NCI-H69 (cell line): ENCODE measurements around the gene PDE3A.
"Not testable (repeated sequence)": the region's sequence is repeated elsewhere in the genome, so short reads cannot be mapped to it uniquely, and the experiment has no call there.

Source experiments
- DNase-seq: peaks from one replicate; lab custom pipeline; 2025; lab: John Stamatoyannopoulos, UW

Gene PDE3A

DNA sequence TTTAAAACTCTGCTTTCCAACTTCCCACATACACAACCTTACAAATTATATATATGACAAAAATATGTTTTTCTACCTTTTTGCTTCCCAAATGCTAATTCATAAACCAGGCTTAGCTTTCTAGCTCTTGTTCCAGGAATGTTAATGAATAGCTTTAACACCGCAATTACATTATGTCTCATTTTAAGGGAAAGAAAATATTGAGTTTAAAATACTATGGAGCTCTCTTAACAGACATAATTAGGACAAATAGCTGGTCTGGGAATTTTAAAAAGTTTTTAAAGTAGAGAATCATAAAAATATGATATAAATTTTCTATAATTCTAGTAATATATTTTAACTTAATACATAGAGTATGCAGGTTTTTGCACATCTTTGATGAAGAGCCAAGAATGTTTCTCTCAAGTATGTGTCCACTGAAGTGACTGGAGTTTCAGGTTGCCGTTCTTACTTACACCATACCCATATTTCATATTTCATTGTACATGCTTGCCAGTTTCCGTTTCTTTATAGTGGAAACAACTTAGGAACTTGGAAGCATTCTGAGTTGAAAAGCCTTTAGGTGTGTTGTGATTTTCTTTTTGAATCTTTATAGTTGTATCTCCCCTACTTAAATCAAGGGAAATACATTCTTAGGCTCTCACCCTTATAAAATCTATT lies 236.2 kb downstream of the PDE3A start:
- DNase-seq, result no peak

- DNase-seq, result not testable (repeated sequence)
Observed at GRCh38 chr12:20615020-20615419, 246.7 kb downstream of the PDE3A start.

GRCh38 chr12:20616093-20616492 lies 247.8 kb downstream of the PDE3A start:
- no peak for DNase-seq

DNA sequence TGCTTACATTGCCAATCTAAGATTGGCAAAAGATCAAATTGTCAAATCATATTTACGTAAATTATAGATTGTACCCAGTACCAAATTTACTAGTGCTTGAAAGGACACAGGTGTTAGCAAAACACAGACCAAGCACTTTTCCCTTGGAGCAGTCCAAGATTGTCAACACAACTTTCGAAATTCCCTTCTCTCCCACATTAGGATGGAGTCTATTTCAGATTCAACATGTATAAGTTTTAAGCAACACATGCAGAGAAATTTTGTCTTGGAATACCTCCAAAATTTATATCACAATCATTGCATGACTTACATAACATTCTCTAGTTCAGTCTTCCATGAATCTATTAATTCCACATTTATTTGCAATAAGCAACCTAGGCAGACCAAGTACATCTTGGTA lies 251.9 kb downstream of the PDE3A start:
- DNase-seq, result no peak

- peak; percentile 67 for DNase-seq
Observed at GRCh38 chr12:20624718-20625117, 256.4 kb downstream of the PDE3A start.

GRCh38 chr12:20625531-20625930 lies 257.2 kb downstream of the PDE3A start:
- DNase-seq, result no peak

DNA sequence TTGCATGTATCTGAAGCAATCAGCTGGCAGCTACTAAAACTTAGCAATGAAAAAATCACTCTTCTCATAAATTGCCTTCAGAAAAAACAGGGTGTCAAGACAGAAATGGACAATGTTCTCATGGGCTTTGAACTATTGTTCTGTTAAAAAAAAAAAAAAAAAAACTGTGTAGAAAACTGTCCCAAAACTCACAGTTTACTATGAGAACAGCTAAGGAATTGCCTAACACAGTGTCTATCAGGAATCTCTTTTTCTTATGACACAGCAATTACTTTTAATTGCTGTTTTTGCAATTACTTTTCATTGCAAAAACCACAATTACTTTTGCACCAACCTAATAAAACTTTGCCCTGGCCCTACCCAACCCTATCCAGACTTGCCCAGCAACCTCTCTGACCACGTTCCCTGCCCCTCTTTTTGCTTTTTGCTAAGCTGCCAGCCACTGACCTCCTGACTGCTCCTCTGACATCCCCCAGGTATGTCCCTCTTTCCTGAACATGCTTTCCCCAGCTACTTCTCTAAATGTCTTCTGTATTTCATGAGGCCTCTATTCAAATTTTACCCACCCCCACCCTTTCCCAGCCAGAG lies 258.8 kb downstream of the PDE3A start:
- no peak for DNase-seq

GRCh38 chr12:20628226-20628787 lies 260.0 kb downstream of the PDE3A start:
- no peak for DNase-seq

- no peak for DNase-seq
Observed at GRCh38 chr12:20628999-20629398, 260.7 kb downstream of the PDE3A start.

- no peak for DNase-seq
Observed at GRCh38 chr12:20629414-20630156, 261.2 kb downstream of the PDE3A start.

DNA sequence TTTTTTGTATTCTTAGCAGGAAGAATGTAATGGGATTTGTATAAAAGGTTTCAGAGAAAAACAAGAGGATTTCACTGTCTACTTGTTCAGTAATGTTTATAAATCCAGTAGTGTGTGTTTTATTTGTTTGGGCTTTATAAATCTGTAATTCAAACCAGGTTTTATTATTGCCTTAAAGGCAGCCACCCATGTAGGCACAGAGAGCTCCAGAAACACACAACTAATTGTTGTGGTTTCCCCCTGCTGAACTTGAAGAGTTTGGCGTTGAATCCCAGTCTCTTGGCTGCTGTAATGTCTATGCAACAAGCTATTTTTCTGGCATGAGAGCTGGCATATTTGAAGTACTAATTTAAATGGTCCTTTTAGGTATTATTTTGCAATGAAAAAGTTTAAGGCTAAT lies 263.4 kb downstream of the PDE3A start:
- DNase-seq, result no peak

- DNase-seq, result no peak
Observed at GRCh38 chr12:20641106-20641505, 272.8 kb downstream of the PDE3A start.

DNA sequence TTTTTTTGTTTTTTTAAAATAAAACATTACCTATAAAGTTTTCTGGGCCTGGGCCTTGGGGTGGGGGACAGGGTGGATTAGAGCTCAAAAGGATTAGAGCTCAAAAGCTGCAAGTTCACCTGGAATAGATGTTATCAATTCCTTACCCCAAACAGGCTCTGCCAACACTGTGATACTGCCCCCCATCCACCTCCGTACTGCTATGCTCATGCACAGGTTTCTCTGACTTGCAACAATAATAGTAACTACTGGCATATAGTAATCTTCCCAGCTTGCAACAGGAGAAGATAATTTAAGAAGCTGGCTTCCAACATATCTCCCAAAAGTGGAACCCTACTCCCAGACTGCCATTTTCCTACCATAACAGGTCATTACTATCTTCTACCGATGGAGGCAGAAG lies 275.5 kb downstream of the PDE3A start:
- DNase-seq, result no peak

GRCh38 chr12:20646239-20646827 lies 278.0 kb downstream of the PDE3A start:
- DNase-seq, result peak; percentile 45

- no peak for DNase-seq
Observed at GRCh38 chr12:20653871-20654270, 285.5 kb downstream of the PDE3A start.

DNA sequence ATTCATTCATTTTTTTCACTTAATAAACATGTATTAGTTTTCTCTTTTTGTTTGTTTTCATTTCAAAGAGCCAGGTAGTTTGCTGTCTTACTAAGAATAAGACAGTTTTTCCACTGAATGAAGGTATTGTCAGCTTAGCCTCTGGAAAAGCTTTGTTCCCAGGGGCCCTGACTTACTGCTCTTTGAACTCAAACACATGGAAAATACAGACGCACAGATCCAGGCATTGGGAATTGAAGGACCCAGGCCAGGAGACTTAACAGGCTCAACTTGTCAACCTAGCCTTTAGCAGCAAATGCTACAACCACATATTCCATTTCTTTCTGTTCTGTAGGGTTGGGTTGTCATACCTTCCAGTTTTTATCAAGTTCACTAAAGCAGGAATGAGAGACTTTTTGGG lies 288.3 kb downstream of the PDE3A start:
- no peak for DNase-seq

- no peak for DNase-seq
Observed at GRCh38 chr12:20657496-20657895, 289.2 kb downstream of the PDE3A start.

GRCh38 chr12:20681334-20681733 lies 313.0 kb downstream of the PDE3A start:
- DNase-seq, result no peak

DNA sequence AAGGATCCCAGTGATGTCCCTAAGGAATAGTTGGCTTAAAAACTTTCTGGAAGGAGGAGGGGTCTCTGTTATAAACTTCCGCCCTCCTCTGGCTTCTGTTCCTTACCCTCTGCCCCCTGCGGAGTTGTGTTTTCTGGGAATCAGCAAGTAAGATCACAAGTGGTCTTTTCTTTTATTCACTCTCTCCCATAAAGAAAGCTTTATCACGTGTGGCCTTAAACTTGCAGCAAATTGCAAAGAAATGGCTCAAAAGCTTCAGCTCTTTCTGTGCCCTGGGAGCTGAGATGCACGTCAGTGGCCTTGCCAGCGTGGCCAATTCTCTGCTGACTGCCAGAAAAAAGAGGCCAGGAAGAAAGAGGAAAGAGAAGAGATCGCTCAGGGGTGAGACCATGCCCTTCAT lies 326.9 kb downstream of the PDE3A start, which contains the start of gene SLCO1C1:
Gene SLCO1C1, plus strand, starts transcription at position 101 of the 400 bp plus-strand sequence. CDS start 4,245 bp downstream, outside the sequence.
- no peak for DNase-seq

- DNase-seq, result no peak
Observed at GRCh38 chr12:20696181-20696905, 328.0 kb downstream of the PDE3A start.

GRCh38 chr12:20701106-20701505 lies 332.8 kb downstream of the PDE3A start:
- peak; percentile 2 for DNase-seq

- no peak for DNase-seq
Observed at GRCh38 chr12:20704860-20705259, 336.5 kb downstream of the PDE3A start.
